ENCODE data around the gene ZMYND19. TPM values are rescaled to one million over a fixed set of nuclear protein-coding genes. Genes with fewer than 3 reads are reported as not detected.
"Not testable (repeated sequence)": the region's sequence is repeated elsewhere in the genome, so short reads cannot be mapped to it uniquely, and the experiment has no call there.

Gene ZMYND19
- total and polyA plus RNA-seq, 12 donors: 5.2 to 33.5 (median 17.9) TPM

GRCh38 chr9:137604345-137605086 lies 14.2 kb upstream of the ZMYND19 start:
- DNase-seq: peak in 3 of 7 donors; percentile 44 to 59 (median 45)
- Histone ChIP-seq H3K36me3 (replicated peaks in 1 of 2) (no peaks in the 10 kb centered on the region), H3K27ac (peak overlapping the region in 2 of 5 donors; percentile 59 to 85), H3K9me3 (replicated peaks in 1 of 3) (no peaks in the 10 kb centered on the region), H3K4me1 (replicated peaks in 1 of 2) (peaks cover 14 to 15% of the 10 kb centered on the region in 2 donors), H3K4me3 (peak overlapping the region in 2 of 4 donors; percentile 37 to 77), H3K27me3 (no peaks in the 10 kb centered on the region)
- intact Hi-C loops (cut with DNase I): no loop called here
- TF ChIP-seq POLR2A (IDR thresholded peaks at IDR 0.05) (no peak), CTCF (IDR thresholded peaks at IDR 0.05) (no peak)
- WGBS, 4 donors: 17 to 51% (median 29%) methylated on average over 10 to 44 of the region's 49 CpGs

- DNase-seq: no peak
- peaks cover 14 to 15% of the 10 kb centered on the region in 2 donors for H3K4me1 ChIP-seq (replicated peaks in 1 of 2)
- no peaks in the 10 kb centered on the region for H3K9me3 ChIP-seq (replicated peaks in 1 of 3)
- H3K27me3 ChIP-seq: no peaks in the 10 kb centered on the region
- no peak overlapping the region for H3K4me3 ChIP-seq
- TF ChIP-seq POLR2A (IDR thresholded peaks at IDR 0.05) (no peak), CTCF (IDR thresholded peaks at IDR 0.05) (no peak)
- intact Hi-C loops (cut with DNase I): no loop called here
- WGBS, 4 donors: 82 to 91% (median 83%) methylated on average over 9 to 13 of the region's 13 CpGs
- H3K36me3 ChIP-seq (replicated peaks in 1 of 2): no peaks in the 10 kb centered on the region
- no peak overlapping the region for H3K27ac ChIP-seq
Measured at GRCh38 chr9:137603879-137604278, 13.6 kb upstream of the ZMYND19 start.

- H3K9me3 ChIP-seq (replicated peaks in 1 of 3): no peaks in the 10 kb centered on the region
- peaks cover 14 to 15% of the 10 kb centered on the region in 2 donors for H3K4me1 ChIP-seq (replicated peaks in 1 of 2)
- no peaks in the 10 kb centered on the region for H3K36me3 ChIP-seq (replicated peaks in 1 of 2)
- H3K27me3 ChIP-seq: no peaks in the 10 kb centered on the region
- intact Hi-C loops (cut with DNase I): no loop called here
- no peak for TF ChIP-seq POLR2A (IDR thresholded peaks at IDR 0.05)
- peak in 1 of 6 experiments; percentile 19 for TF ChIP-seq CTCF (IDR thresholded peaks at IDR 0.05)
- DNase-seq: no peak
- H3K27ac ChIP-seq: peak overlapping the region in 1 of 5 donors; percentile 29
- no peak overlapping the region for H3K4me3 ChIP-seq
- 10 to 26% (median 16%) methylated on average over 3 of the region's 3 CpGs for WGBS, 4 donors
Measured at GRCh38 chr9:137602661-137603060, 12.3 kb upstream of the ZMYND19 start.

GRCh38 chr9:137598943-137599342 lies 8.6 kb upstream of the ZMYND19 start:
- DNase-seq: no peak
- no peak overlapping the region for H3K4me3 ChIP-seq
- no peaks in the 10 kb centered on the region for H3K4me1 ChIP-seq (replicated peaks in 1 of 2)
- H3K27me3 ChIP-seq: no peaks in the 10 kb centered on the region
- H3K27ac ChIP-seq: no peak overlapping the region
- 79 to 87% (median 85%) methylated on average over 8 of the region's 8 CpGs for WGBS, 4 donors
- H3K9me3 ChIP-seq (replicated peaks in 1 of 3): no peaks in the 10 kb centered on the region
- no peak for TF ChIP-seq POLR2A (IDR thresholded peaks at IDR 0.05)
- TF ChIP-seq CTCF (IDR thresholded peaks at IDR 0.05): no peak
- intact Hi-C loops (cut with DNase I): no loop called here
- no peaks in the 10 kb centered on the region for H3K36me3 ChIP-seq (replicated peaks in 1 of 2)

- 90 to 97% (median 92%) methylated on average over 6 to 7 of the region's 7 CpGs for WGBS, 4 donors
- not testable (repeated sequence) for H3K4me3 ChIP-seq; H3K4me1 ChIP-seq (replicated peaks in 1 of 2)
Measured at GRCh38 chr9:137596577-137596976, 6.3 kb upstream of the ZMYND19 start.

More at GRCh38 chr9:137596577-137596976, 6.3 kb upstream of the ZMYND19 start:
- H3K27ac ChIP-seq; H3K36me3 ChIP-seq (replicated peaks in 1 of 2); DNase-seq; H3K9me3 ChIP-seq (replicated peaks in 1 of 3); intact Hi-C loops (cut with DNase I); H3K27me3 ChIP-seq: not testable (repeated sequence)

All from adrenal gland (tissue), 12 donors.